ENCODE measurements around the gene CFAP97.
A peak's percentile ranks its signal among the peaks of the same experiment; 100 is the strongest.

CFAP97 gene

DNA sequence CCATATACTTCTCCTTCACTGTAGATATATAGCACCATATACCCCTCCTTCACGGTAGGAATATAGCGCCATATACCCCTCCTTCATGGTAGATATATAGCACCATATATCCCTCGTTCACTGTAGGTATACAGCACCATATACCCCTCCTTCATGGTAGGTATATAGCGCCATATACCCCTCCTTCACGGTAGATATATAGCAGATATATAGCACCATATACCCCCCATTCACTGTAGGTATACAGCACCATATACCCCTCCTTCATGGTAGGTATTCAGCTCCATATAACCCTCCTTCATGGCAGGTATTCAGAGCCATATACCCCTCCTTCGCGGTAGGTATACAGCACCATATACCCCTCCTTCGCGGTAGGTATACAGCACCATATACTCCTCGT lies 18.1 kb upstream of the CFAP97 start:
- Histone ChIP-seq H3K79me2 (ENCODE audit: low read length) (peaks cover 87% of the 10 kb centered on the region), H3K36me3 (replicated peaks; ENCODE audit: low read depth, low read length) (no peaks in the 10 kb centered on the region), H3K4me1 (ENCODE audit: low read length) (peaks cover 9% of the 10 kb centered on the region), H3K4me3 (ENCODE audit: low read length) (no peak overlapping the region), H3K27me3 (ENCODE audit: low read depth, low read length) (no peaks in the 10 kb centered on the region), H3K9me3 (ENCODE audit: insufficient read depth, low read length) (no peaks in the 10 kb centered on the region), H4K20me1 (ENCODE audit: insufficient read depth, low read length) (peaks cover 55% of the 10 kb centered on the region), H2AFZ (ENCODE audit: low read depth, low read length) (no peak overlapping the region), H3K9ac (ENCODE audit: low read length) (no peak overlapping the region), H3K27ac (ENCODE audit: low read length) (no peak overlapping the region), H3K4me2 (ENCODE audit: low read length) (no peak overlapping the region)
- TF ChIP-seq, protein P1, sequence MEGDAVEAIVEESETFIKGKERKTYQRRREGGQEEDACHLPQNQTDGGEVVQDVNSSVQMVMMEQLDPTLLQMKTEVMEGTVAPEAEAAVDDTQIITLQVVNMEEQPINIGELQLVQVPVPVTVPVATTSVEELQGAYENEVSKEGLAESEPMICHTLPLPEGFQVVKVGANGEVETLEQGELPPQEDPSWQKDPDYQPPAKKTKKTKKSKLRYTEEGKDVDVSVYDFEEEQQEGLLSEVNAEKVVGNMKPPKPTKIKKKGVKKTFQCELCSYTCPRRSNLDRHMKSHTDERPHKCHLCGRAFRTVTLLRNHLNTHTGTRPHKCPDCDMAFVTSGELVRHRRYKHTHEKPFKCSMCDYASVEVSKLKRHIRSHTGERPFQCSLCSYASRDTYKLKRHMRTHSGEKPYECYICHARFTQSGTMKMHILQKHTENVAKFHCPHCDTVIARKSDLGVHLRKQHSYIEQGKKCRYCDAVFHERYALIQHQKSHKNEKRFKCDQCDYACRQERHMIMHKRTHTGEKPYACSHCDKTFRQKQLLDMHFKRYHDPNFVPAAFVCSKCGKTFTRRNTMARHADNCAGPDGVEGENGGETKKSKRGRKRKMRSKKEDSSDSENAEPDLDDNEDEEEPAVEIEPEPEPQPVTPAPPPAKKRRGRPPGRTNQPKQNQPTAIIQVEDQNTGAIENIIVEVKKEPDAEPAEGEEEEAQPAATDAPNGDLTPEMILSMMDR (IDR thresholded peaks at IDR 0.05; ENCODE audit: low read depth, low read length) = no peak
- no peak for TF ChIP-seq EZH2phosphoT487 (IDR thresholded peaks at IDR 0.05; ENCODE audit: low read depth)

DNA sequence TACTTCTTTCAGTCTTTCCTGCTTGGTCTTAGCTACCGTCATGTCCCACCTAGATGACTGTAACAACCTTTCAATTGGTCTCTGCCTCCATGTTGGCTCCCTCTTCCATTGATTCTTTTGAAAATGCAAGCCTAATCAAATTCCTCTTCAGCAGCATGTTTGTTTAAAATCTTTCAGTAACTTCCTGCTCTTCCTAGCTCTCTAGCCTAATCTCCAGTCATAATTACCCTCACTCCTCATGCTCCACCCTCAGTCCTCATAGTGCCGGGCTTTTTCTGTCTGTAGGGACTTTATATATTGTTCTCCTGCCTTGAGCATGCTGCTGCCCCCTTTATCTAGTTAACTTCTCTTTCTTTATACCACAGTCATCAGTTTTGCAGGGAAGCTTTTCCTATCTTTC lies 17.7 kb upstream of the CFAP97 start:
- H3K9me3 ChIP-seq (ENCODE audit: insufficient read depth, low read length) = no peaks in the 10 kb centered on the region
- no peak overlapping the region for H3K4me2 ChIP-seq (ENCODE audit: low read length)
- no peak for TF ChIP-seq EZH2phosphoT487 (IDR thresholded peaks at IDR 0.05; ENCODE audit: low read depth)
- TF ChIP-seq, protein P1 (IDR thresholded peaks at IDR 0.05; ENCODE audit: low read depth, low read length) = no peak

DNA sequence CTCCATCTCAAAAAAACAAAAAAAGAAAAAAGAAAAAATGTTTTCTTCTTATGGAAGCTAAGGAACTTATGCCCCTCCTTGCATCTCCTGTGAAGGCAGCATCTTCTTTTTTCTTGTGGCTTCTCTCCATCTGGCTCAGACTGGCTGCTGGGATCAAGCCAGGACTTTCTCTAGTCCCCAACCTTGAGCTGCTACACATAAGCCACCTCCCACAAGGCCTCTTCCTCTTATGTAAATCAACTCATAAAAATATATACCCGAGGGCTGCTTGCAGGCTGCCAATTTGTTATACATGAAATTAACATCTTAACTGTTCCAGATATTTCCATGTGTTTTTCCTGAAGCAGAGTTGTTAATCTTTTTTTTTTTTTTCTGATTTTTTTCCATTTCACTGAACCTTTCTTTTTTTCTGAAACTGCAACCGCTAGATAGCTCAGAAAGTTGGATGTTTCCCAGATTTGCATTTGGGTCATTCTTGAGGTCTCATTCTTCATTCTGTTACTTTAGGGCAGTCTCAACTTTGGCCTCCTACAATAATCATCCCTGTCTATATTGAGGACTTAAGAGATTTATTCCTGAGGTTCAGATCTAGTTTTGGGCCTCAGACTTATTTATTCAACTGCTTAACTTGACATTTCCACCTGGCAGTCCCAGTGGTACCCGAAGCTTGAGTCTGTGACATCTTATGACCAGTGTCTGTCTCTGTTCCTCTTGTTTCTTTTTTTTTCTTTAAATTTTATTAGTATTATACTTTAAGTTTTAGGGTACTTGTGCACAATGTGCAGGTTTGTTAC lies 15.9 kb upstream of the CFAP97 start:
- no peak for TF ChIP-seq EZH2phosphoT487 (IDR thresholded peaks at IDR 0.05; ENCODE audit: low read depth)
- TF ChIP-seq, protein P1 (IDR thresholded peaks at IDR 0.05; ENCODE audit: low read depth, low read length) = no peak
- H3K27ac ChIP-seq (ENCODE audit: low read length) = no peak overlapping the region
- peaks cover 43% of the 10 kb centered on the region for H4K20me1 ChIP-seq (ENCODE audit: insufficient read depth, low read length)
- H3K4me1 ChIP-seq (ENCODE audit: low read length) = peaks cover 9% of the 10 kb centered on the region
- H3K4me3 ChIP-seq (ENCODE audit: low read length) = peak overlapping the region; percentile 20; the same call in 1 of the 2 replicates
- H3K9me3 ChIP-seq (ENCODE audit: insufficient read depth, low read length) = no peaks in the 10 kb centered on the region
- no peaks in the 10 kb centered on the region for H3K36me3 ChIP-seq (replicated peaks; ENCODE audit: low read depth, low read length)
- peaks cover 90% of the 10 kb centered on the region for H3K79me2 ChIP-seq (ENCODE audit: low read length)
- H3K4me2 ChIP-seq (ENCODE audit: low read length) = peak overlapping the region; percentile 58
- no peak overlapping the region for H3K9ac ChIP-seq (ENCODE audit: low read length)
- H3K27me3 ChIP-seq (ENCODE audit: low read depth, low read length) = no peaks in the 10 kb centered on the region
- H2AFZ ChIP-seq (ENCODE audit: low read depth, low read length) = no peak overlapping the region

More for the DNA sequence above, 17.7 kb upstream of the CFAP97 start:
- H3K27me3 ChIP-seq (ENCODE audit: low read depth, low read length) = no peaks in the 10 kb centered on the region
- no peak overlapping the region for H3K9ac ChIP-seq (ENCODE audit: low read length)
- peaks cover 88% of the 10 kb centered on the region for H3K79me2 ChIP-seq (ENCODE audit: low read length)
- no peaks in the 10 kb centered on the region for H3K36me3 ChIP-seq (replicated peaks; ENCODE audit: low read depth, low read length)
- H3K27ac ChIP-seq (ENCODE audit: low read length) = no peak overlapping the region
- H2AFZ ChIP-seq (ENCODE audit: low read depth, low read length) = no peak overlapping the region
- H3K4me1 ChIP-seq (ENCODE audit: low read length) = peaks cover 9% of the 10 kb centered on the region
- H4K20me1 ChIP-seq (ENCODE audit: insufficient read depth, low read length) = peaks cover 54% of the 10 kb centered on the region
- no peak overlapping the region for H3K4me3 ChIP-seq (ENCODE audit: low read length)

DNA sequence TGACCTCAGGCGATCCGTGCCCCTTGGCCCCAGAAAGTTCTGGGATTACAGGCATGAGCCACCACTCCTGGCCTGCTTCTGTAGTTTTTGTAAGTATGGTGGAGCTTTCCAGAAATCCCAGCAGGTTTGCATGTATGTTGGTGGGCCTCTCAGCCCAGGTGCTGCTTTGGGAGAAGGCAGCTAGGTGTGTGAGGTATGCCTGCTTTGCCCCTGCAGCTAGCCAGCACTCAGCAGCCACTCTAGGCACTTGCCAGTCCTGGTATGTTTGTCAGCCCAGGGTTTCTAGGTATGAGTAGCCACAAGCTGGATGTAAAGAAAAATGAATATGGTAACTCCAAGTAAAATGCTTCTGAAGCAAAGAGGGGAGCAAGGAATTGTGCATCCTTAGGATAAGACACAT lies 14.5 kb upstream of the CFAP97 start:
- no peak overlapping the region for H3K4me2 ChIP-seq (ENCODE audit: low read length)
- peaks cover 41% of the 10 kb centered on the region for H4K20me1 ChIP-seq (ENCODE audit: insufficient read depth, low read length)
- no peak overlapping the region for H3K9ac ChIP-seq (ENCODE audit: low read length)
- H3K27me3 ChIP-seq (ENCODE audit: low read depth, low read length) = no peaks in the 10 kb centered on the region
- H3K9me3 ChIP-seq (ENCODE audit: insufficient read depth, low read length) = no peaks in the 10 kb centered on the region
- peaks cover 22% of the 10 kb centered on the region for H3K4me1 ChIP-seq (ENCODE audit: low read length)
- H3K27ac ChIP-seq (ENCODE audit: low read length) = no peak overlapping the region
- no peaks in the 10 kb centered on the region for H3K36me3 ChIP-seq (replicated peaks; ENCODE audit: low read depth, low read length)
- no peak overlapping the region for H3K4me3 ChIP-seq (ENCODE audit: low read length)
- peaks cover 93% of the 10 kb centered on the region for H3K79me2 ChIP-seq (ENCODE audit: low read length)
- H2AFZ ChIP-seq (ENCODE audit: low read depth, low read length) = no peak overlapping the region
- no peak for TF ChIP-seq EZH2phosphoT487 (IDR thresholded peaks at IDR 0.05; ENCODE audit: low read depth)
- TF ChIP-seq, protein P1 (IDR thresholded peaks at IDR 0.05; ENCODE audit: low read depth, low read length) = no peak
